HG02870 (cell line): ENCODE measurements around the gene RANBP3.

ENCODE experiments used
- ATAC-seq: cut with Tn5 transposase; IDR thresholded peaks from one replicate; pipeline ENCODE4 v1.9.1; 2021; ENCODE audit warnings: mild to moderate bottlenecking, moderate library complexity; ENCODE audit not compliant: unreplicated experiment

RANBP3 gene

DNA sequence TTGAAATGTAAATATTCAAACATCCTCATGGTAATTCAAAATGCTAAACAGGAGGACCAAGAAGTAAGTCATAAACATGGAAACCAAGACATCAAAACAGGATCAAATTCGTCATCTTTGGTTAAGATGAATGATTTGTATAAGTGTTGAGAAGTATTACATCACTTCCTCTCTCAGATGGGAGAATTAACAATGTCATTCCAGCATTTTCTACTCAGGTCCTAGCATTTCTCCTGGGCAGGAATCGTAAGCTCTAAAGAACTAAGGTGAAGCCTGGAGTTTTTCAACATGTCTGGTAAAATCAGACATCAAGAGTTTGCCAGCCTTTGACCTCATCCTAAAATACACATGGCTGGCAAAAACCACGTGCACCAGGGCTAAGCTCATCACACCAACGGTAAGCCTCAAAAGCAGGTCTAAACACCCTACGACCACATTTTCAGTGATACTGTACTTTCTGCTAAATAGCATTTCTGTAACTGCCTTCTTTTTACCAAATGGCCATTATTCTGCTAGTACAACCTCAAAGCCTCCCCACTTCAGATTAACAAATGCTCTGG is 24.8 kb downstream of the RANBP3 start:
- ATAC-seq, result no peak

GRCh38 chr19:5952193-5953029 is 25.5 kb downstream of the RANBP3 start:
- ATAC-seq, result no peak

DNA sequence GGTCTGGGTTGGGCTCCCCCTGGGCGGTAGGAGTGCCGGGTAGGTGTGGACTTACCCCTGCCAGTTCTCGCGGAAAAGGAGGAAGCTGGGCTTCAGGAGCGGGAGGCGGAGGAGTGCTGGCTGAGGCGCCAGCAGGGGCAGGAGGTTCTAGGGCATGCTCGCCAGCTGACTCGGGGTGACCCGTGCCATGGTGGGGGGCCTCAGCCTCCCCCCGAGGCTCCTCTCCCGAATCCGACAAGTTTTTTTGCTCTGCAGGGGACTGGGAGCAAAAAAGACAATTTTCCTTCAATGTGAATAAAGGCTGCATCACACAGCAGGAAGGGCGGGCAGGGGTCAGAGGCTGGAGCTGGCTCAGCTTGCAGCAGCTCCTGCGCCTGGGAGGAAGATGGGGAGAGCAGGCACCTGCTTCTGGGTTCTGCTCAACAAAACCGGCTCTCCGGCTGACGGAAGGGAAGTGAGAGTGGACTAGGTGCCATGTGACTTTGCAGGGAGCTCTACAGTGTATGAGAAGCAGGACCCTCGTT is 26.5 kb downstream of the RANBP3 start:
- no peak for ATAC-seq

DNA sequence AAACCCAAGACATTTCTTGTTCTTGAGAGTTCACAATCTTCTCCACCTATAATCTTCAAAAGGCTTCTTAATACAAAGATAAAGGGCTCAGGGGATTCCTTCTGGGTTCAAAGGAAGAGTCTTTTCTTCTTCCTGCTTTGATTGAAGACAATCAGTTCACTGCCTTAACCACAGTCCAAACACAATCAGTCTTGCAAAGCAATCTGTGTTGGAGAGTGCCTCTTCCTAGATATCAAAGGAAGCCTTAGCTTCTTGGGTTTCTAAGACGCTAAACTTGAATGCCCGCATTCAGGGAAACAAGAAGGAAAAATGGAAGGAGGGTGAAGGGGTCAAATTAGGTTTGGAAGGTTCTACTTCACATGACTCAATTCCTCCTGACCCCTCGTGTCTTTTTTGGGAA is 27.2 kb downstream of the RANBP3 start:
- no peak for ATAC-seq

DNA sequence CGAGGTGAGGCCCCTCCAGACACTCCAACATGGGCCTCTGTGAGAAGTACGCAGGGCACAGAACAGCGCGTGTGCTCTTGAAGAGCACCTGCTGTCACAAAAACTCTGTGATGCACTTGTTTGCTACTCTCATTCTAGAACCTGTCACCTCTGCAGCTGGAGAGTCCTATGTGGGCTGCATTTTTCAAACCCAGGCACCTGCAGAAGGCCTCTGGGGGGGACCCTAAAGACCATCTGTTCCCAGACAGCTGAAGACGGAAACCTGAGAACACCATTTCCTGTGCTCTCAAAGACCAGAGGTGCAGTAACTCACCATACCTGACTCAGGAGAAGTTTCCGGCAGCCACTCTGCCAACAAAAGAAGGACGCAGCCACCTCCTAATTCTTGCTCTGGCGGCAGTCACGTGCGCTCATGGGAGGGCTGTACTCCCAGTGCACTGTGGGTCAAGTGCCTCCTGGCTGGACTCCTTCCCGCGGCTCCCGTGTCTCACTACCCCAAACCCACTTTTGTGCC is 28.1 kb downstream of the RANBP3 start:
- no peak for ATAC-seq

DNA sequence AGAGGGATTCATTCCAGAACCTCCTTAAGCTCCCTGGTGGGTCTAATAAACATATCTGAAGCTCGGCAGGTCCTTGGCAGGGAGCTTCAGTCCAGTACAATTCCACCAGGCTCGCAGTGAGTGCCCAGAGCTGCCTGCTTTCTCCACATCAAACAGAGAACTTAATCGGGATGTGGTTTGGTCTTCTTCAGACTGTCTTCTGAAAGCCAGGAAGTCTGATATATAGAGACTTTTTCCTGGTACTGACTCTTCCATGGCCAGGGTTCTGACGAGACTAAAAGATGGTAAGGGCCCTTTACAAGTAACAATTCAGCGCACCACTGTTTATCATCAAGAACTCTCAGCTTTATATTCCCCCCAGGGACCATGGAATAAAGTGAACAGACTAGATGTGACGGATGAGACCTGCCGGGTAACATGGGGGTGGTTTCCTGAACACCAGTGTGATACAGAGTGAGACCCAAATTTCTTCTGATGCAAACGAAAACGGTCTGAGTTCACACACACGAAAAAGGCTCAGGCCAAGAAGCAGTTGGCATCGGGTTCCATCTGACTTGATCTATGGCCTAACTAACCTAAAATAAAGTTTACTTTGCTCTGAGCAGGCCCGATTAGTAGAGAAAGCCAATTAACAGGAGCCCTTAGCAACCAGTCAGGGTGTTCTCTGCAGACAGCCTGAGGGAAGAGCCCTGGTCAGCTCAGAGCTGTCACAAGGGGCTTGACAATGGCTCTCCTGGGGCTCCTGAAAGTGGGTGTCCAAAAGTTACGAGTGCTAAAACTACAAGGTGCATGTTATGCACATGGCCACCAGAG is 29.0 kb downstream of the RANBP3 start:
- no peak for ATAC-seq

- ATAC-seq, result no peak
Measured at GRCh38 chr19:5947435-5947834, 30.5 kb downstream of the RANBP3 start.

GRCh38 chr19:5943623-5944022 is 34.3 kb downstream of the RANBP3 start:
- no peak for ATAC-seq

DNA sequence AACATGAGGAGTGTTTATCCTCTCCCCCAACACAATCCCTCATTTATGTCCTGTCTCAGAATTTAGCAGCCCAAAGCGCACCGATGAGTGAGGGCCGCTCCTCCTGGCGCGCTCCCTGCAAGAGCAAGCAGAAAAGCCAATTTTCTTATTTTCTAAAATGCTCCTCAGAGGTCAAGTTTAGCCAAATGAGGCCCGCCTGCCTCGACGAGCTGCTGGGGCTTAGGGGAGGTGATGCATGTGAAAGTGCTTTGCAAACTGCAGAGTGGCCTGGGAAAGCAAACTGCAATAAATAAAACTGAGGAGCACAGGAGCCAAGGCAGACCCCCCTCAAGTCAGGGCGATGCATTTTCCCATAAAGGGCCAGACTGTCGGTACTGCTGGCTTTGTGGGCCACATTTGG is 34.9 kb downstream of the RANBP3 start:
- no peak for ATAC-seq

- no peak for ATAC-seq
Measured at GRCh38 chr19:5941673-5942072, 36.3 kb downstream of the RANBP3 start.

DNA sequence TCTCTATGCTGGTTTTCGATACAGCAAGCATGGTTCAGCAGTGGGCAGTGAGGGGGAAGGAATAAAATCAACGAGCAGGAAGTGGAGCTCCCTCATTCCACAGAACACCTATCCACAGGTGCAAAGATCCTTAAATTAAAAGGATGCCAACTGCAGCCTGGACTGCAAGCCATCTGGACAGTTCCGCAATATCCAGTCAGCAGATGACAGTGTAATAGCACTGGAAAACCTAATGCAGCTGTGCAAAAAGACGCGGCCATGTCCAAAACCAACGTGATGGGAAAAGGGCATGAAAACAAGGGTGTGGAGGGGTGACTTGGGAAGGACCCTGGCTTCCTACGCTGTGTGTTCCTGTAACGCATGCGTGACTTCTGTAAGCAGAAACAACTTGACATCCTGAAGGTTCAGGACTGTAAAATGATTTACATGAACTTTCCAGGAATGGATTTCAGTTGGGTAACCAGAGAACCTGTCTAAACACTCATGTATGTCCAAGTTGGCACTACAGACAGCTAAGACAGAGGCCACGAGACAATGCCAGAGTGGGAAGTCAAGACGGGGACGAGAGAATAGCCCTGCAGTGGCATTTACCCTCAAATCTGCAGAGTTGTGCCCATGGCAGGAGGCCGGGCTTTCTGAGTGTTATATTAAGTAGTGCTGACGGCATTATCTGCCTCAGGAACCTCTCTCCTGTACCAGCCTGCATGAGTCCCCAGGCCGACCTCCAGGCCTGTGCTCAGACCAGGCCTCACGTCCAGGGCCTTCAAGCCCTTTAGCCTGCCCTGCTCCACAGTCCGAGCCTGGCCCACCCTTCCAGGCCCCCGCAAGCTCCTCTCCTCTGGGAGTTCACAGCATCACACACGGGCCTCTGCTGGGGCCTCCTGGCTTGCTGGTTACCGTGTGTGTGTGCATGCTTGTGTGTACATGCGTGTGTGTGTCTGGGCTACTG is 37.4 kb downstream of the RANBP3 start:
- ATAC-seq, result no peak

DNA sequence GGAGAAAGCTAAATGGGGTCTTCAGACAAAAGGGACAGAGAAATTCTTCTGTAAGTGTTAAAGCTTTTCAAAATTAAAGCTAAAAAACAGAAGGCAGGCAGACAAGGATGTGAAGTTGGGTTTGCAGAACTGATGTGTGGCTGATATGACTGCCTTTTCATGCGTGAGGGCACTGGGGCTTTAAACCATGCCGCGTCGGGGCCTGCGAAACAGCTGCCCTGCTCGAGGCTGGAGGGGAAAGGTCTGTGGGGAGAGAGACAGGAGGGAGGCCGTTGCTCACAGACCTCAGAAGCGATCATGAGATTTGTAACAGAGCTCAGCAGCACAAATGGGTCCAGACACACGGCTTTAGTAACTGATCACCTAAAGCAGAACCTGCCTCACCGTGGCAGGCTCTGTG is 40.4 kb downstream of the RANBP3 start:
- ATAC-seq, result no peak

- no peak for ATAC-seq
Measured at GRCh38 chr19:5936292-5936592, 41.7 kb downstream of the RANBP3 start.

GRCh38 chr19:5935473-5936291 is 42.3 kb downstream of the RANBP3 start:
- no peak for ATAC-seq

DNA sequence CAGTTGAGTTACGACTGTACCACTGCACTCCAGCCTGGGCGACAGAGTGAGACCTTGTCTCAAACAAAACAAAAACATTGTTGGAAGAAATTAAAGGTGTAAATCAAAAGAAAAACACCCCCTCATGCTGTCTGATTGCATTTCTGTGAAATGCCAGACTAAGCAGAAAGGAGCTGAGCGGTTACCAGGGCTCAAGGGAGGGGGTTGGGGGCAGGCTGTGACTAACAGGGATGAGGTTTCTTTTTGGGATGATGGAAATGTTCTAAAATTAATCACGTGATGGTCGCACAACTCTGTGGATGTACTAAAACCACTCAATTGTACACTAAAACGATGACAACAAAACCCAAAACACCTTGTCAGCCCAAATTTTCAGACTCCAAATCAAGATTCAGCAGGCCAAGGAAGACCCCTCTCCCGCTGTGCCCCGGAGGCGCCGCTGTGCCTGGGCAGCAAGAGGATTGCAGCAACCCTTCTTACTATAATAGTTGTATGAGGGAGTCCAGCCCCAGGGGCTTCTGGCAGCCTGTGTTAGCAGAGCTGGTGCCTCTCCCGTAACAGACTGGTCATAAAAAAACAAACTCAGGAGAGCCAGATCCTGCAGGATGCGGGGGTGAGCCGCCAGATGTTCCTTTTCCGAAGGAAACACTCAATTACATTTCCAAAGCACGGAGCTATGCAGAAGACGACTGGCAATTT is 43.0 kb downstream of the RANBP3 start:
- no peak for ATAC-seq

DNA sequence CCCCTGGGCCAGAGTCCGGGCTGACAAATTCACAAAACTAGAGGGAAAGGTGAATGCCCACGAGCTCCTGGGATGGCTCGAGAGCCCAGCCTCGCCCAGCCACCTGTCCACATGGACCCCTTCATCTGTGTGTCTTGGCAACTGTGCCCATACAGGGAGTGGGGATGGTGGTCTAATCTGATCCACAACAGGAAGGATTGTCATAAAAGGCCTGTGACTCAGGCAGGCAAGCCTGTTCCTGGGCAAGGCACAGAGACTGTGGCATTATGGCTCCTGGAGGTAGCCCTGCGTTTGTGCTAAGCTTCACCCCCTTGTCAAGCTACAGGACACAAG is 43.9 kb downstream of the RANBP3 start:
- ATAC-seq, result no peak

DNA sequence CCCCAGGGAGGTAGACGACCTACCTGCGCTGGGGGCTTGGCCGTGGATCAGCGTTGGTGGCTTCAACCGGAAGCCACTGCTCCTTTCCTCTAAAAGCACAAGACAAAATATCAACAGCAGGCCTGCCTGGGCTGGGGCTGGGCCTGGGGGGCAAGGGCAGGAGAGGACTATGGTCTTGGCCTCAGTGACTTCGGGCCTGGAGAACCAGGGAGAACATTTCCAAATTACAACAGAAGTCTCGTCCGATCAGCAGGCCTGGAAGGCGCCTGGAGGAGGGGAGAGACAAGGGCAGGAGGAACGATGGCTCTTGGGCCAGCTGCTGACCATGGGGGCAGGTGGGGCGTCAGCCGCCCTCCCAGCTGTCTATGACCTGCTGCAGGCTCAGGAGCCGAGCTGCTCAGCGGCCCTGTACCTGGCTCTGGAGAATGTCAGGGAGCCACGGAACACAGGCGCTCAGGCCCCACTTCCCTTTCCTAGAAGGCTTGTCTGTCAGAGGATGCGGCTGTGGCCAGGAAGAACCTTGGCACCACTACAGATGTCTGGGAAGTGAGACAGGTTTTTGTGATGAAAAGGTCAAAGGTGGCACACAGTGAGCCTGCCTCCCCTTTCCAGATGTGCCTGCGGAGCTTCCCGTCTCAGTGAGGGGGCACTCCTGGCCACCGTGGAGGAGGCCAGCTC is 44.4 kb downstream of the RANBP3 start:
- no peak for ATAC-seq

- ATAC-seq, result no peak
Measured at GRCh38 chr19:5932609-5933262, 45.2 kb downstream of the RANBP3 start.
